Esophagus muscularis mucosa (tissue), 4 donors: ENCODE results near the gene C17orf67. TPM values are rescaled to one million over a fixed set of nuclear protein-coding genes. Genes with fewer than 3 reads are reported as not detected.

Experiments used
- DNase-seq: peaks from one replicate; pipeline ENCODE4 v3.0.0-alpha.2; 2017; ENCODE audit errors: extremely low spot score
- H3K27ac ChIP-seq, 4 donors: fragments of 200-600 bp; sonication (generic); replicated peaks in 1 of 4; 1 replicate in 3 of 4; 2 replicates in 1 of 4; pipeline ENCODE4 v1.5.1; 2016 to 2019; ENCODE audit warnings: mild to moderate bottlenecking in 1 of 4
- H3K27me3 ChIP-seq, 4 donors: fragments of 200-600 bp; sonication (generic); one replicate each; pipeline versions ENCODE4 v1.5.1 to v1.6.0; 2016 to 2019
- H3K36me3 ChIP-seq, 4 donors: fragments of 200-600 bp; sonication (generic); one replicate each; pipeline ENCODE4 v1.5.1; 2016 to 2019
- H3K4me1 ChIP-seq, 4 donors: fragments of 200-600 bp; sonication (generic); one replicate each; pipeline ENCODE4 v1.5.1; 2016 to 2019
- H3K4me3 ChIP-seq, 4 donors: fragments of 200-600 bp; sonication (generic); 1 replicate in 2 of 4; 2 replicates in 2 of 4; pipeline ENCODE4 v1.5.1; 2016 to 2019; ENCODE audit warnings: mild to moderate bottlenecking in 4 of 4, moderate library complexity in 1 of 4
- H3K9me3 ChIP-seq, 4 donors: fragments of 200-600 bp; sonication (generic); 1 replicate in 3 of 4; 2 replicates in 1 of 4; pipeline ENCODE4 v1.5.1; 2016 to 2019
- CTCF ChIP-seq, 3 experiments: fragments of 200-600 bp in 2 of 3; fragments of 450-650 bp in 1 of 3; sonication (generic) in 2 of 3; IDR thresholded peaks; one replicate each; pipeline ENCODE4 v1.5.1; 2017 to 2019; ENCODE audit warnings: antibody characterized with exemption in 3 of 3, mild to moderate bottlenecking in 2 of 3, moderate library complexity in 1 of 3
- EP300 ChIP-seq: sonication (generic); formaldehyde crosslinking; IDR thresholded peaks from one replicate; pipeline ENCODE4 v1.6.1; 2017; ENCODE audit warnings: antibody characterized with exemption
- POLR2A ChIP-seq: fragments of 450-650 bp; IDR thresholded peaks from one replicate; pipeline ENCODE4 v1.6.1; 2017; ENCODE audit warnings: antibody characterized with exemption, moderate library complexity, mild to moderate bottlenecking, low read depth
- POLR2AphosphoS5 ChIP-seq, 2 donors: sonication (generic); formaldehyde crosslinking; IDR thresholded peaks; one replicate each; pipeline ENCODE4 v1.6.1; 2017; ENCODE audit warnings: antibody characterized with exemption in 2 of 2
- WGBS: methylation state at CpG from one replicate; pipeline ENCODE4 v1.1.5; 2018; 5-methylcytosine and 5-hydroxymethylcytosine counted together
- intact Hi-C: fragments of 100-400 bp; cut with DNase I; formaldehyde crosslinking; loops from one replicate; pipeline ENCODE4 v1.15.1; 2023
- total RNA-seq, 4 donors: library from RNA; depleted of rRNA; stranded (reverse); fragments of >200 nt; gene quantifications; one replicate each; pipeline versions ENCODE4 v1.1.0 to v1.2.1, GENCODE V29; 2016

C17orf67 gene
- total RNA-seq, 4 donors from 2014 or later = 0.83 to 4.3 (median 3.6) TPM

GRCh38 chr17:56792267-56792666 is 41.5 kb downstream of the C17orf67 start:
- Histone ChIP-seq H3K27ac (no peak overlapping the region), H3K4me1 (no peaks in the 10 kb centered on the region), H3K9me3 (no peaks in the 10 kb centered on the region), H3K27me3 (no peaks in the 10 kb centered on the region), H3K36me3 (peaks cover 0 to 5% (median 0%) of the 10 kb centered on the region in 4 donors), H3K4me3 (no peak overlapping the region)
- intact Hi-C loops = no loop called here
- TF ChIP-seq CTCF (IDR thresholded peaks at IDR 0.05) (no peak), EP300 (no peak), POLR2A (no peak), POLR2AphosphoS5 (IDR thresholded peaks at IDR 0.05) (no peak)
- WGBS = 100% methylated on average over 1 of the region's 1 CpG
- no peak for DNase-seq

- Histone ChIP-seq H3K9me3 (no peaks in the 10 kb centered on the region), H3K4me1 (no peaks in the 10 kb centered on the region), H3K27ac (no peak overlapping the region), H3K27me3 (no peaks in the 10 kb centered on the region), H3K36me3 (no peaks in the 10 kb centered on the region), H3K4me3 (no peak overlapping the region)
- intact Hi-C loops = no loop called here
- 73% methylated on average over 7 of the region's 7 CpGs for WGBS
- no peak for TF ChIP-seq EP300
- TF ChIP-seq CTCF (IDR thresholded peaks at IDR 0.05) = no peak
- no peak for TF ChIP-seq POLR2A
- DNase-seq = no peak
These were observed 46.7 kb downstream of the C17orf67 start for GRCh38 chr17:56786989-56787482.

DNA sequence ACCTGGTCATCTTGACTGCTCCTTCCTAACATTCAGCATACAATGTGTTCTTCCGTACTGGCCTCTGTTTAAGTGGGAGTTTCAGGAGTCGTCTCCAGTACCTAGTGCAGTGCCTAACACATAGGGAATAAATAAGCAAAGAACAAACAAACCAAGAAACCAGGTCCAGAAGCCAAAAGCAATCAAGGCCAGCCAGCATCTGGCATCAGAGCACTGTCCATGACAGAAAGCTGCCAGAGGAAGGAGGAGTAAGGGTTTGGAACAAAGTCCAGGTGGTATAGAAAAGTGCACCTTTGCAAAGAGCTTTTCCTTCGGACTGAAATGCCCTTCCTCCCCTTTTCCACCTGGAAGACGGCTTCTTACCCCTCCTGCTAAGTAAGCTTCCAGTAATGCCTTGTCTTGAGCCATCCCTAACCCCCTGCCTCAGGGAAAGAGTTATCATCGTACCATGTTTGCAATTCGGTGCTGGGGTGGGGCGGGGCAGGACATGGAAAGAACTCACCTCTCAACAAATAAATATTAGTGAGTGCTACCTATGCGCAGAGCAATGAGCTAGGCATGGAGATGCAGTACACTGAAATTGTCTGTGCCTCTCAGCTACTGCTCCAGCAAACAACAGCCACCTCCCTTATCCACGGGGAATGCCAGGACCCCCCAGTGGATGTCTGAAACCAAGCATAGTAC is 47.6 kb downstream of the C17orf67 start:
- no peak for TF ChIP-seq EP300
- no peak for TF ChIP-seq CTCF (IDR thresholded peaks at IDR 0.05)
- TF ChIP-seq POLR2A = no peak
- no peak for TF ChIP-seq POLR2AphosphoS5 (IDR thresholded peaks at IDR 0.05)
- H3K27ac ChIP-seq = no peak overlapping the region
- no peaks in the 10 kb centered on the region for H3K36me3 ChIP-seq
- WGBS = 94% methylated on average over 9 of the region's 9 CpGs
- no peaks in the 10 kb centered on the region for H3K4me1 ChIP-seq
- no peaks in the 10 kb centered on the region for H3K9me3 ChIP-seq
- DNase-seq = no peak
- H3K27me3 ChIP-seq = peaks cover 0 to 7% (median 0%) of the 10 kb centered on the region in 4 donors
- H3K4me3 ChIP-seq = no peak overlapping the region
- intact Hi-C loops = no loop called here

- no peak overlapping the region for H3K4me3 ChIP-seq
These were observed 48.3 kb downstream of the C17orf67 start for GRCh38 chr17:56785405-56785804.

More at GRCh38 chr17:56785405-56785804, 48.3 kb downstream of the C17orf67 start:
- no peak for TF ChIP-seq POLR2A
- no peak for TF ChIP-seq POLR2AphosphoS5 (IDR thresholded peaks at IDR 0.05)
- no peak for TF ChIP-seq CTCF (IDR thresholded peaks at IDR 0.05)
- TF ChIP-seq EP300 = no peak
- no peak for DNase-seq
- Histone ChIP-seq H3K27me3 (peaks cover 0 to 13% (median 0%) of the 10 kb centered on the region in 4 donors), H3K27ac (no peak overlapping the region), H3K36me3 (no peaks in the 10 kb centered on the region), H3K9me3 (no peaks in the 10 kb centered on the region), H3K4me1 (peaks cover 0 to 2% (median under 1%) of the 10 kb centered on the region in 4 donors)
- WGBS = 70% methylated on average over 5 of the region's 5 CpGs
- intact Hi-C loops = no loop called here
